DMS53 treated with DMSO at 0.1 percent for 48 hours (cell line): ENCODE measurements around the gene AZU1.
"Not testable (repeated sequence)": the region's sequence is repeated elsewhere in the genome, so short reads cannot be mapped to it uniquely, and the experiment has no call there.

ENCODE experiments used
- DNase-seq: peaks from one replicate; lab custom pipeline; 2025; ENCODE audit not compliant: unreplicated experiment; lab: John Stamatoyannopoulos, UW

Gene AZU1

DNA sequence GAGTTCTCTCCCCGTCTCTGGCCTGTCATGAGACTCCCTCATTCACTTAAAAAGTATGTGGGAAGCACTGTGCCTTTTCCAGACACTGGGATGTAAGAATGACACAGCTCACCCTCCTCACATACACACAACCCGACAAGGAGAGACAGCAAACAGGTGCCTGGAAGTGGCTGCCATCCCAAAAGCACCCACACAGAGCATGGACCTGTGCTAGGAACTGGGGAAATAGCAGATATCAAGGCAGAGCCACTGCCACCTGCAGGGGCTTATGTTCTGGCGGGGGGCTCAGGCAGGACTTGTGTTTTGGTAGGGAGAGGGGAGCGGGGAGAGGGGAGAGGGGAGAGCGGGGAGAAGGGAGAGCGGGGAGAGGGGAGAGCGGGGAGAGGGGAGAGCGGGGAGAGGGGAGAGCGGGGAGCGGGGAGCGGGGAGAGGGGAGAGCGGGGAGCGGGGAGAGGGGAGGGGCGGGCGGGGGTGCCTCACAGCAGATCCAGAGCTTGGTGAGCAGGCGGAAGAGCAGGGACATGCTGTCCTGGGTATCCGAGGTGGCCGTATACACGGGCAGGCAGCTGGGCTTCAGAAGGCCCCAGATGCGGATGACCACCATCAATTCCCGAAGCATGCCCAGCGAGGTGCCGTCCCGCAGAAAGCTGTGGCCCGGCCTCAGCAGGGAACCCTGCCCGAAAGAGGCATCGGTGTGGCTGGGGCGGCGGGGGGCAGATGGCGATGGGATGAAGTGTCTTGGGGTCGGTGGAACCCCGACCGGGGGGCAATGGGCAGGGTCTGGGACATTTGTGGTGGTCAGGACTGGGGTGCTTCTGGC is 44.0 kb downstream of the AZU1 start:
- no peak for DNase-seq

DNA sequence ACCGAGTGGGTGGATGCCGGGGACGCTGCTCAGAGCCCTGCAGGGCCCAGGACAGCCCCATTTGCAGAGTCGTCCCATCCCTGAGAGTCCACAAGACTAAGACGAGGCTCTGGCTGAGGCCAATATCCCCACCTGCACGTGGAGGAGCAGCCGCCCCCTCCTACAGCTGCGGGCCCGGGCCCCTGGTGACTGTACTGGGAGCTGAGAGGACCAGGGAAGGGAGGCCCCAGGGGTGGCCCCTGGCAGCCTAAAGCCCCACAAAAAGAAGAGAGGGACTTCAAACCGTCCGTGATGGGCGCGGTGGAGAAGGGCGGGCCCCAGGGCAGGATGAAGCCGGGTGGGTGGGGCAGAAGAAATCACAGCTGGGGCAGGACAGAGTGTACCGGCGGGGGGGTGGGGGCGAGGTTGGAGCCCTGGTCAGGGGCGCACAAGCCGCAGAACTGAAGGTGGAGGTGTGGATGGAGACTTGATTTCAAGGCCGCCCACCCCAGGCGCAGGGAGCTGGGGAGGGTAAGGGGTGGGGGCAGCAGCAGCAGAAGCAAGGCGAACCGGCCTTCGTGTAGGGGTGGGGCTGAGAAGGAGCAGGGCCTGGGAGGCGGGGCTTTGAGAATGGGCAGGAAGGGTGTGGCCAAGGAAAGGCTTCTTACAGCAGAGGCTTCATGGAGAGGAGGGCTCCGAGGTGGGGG is 44.8 kb downstream of the AZU1 start:
- no peak for DNase-seq

DNA sequence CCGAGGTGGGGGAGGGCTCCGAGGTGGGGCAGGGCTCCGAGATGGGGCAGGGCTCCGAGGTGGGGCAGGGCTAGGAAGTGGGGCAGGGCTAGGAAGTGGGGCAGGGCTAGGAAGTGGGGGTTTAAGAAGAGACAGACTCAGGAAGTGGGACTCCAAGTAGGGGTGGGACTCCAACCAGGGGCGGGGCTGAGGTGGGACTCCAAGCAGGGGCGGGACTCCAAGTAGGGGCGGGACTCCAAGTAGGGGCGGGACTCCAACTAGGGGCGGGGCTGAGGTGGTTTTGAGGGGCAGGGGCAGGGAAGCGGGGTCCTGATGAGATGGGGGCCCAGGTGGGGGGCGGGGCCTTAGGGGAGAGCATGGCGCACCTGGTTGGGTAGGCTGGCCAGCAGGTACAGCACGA is 45.4 kb downstream of the AZU1 start:
- no peak for DNase-seq

DNA sequence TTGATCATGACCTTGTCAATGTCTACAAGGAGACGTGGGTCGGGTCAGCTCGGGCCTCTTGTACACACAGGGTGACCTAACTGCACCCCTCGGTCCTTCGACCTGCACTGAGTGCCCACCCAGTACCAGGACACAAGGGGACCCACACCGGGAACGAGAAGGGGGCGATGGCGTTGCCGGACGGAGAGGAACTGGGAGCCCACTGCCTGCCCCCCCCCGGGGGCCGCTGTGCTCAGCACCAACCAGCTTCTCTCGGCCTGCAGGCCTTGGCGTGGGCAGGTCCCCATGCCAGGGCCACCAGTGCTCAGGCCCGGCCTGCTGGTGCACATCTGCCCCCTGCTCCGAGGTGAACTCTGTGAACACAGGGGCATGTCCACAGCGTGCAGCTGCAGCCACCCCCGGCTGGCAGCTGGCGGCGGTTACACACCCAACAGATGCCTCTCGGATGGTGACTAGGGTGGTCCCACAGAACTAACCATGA is 46.0 kb downstream of the AZU1 start:
- DNase-seq: no peak

DNA sequence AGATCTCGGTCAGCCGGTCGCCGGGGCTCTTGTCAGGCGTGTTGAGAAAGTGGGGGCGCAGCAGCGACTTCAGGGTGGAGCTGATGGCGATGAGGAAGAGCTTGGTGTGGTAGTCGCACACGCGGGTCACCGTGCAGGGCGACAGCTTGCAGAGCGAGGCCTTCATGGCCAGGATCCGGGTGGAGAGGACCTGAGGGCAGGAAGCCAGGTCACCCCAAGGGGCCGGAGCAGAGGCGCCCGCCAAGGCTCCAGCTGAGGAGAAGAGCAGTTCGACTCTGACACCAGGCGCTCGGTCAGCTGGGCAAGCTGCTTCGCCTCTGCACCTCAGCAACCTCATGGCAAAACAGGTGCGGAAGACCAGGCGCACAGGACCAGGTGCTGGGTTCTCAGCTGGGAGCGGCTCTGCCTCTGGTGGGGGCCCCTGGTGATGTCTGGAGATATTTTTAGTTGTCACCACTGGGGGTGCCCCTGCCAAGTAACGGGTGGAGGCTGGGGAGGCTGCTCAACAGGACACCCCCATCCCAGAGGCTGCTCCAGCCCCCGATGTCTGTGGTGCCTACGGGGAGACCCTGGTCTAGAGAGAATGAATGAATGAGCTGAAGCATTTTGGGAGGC is 47.7 kb downstream of the AZU1 start:
- no peak for DNase-seq

DNA sequence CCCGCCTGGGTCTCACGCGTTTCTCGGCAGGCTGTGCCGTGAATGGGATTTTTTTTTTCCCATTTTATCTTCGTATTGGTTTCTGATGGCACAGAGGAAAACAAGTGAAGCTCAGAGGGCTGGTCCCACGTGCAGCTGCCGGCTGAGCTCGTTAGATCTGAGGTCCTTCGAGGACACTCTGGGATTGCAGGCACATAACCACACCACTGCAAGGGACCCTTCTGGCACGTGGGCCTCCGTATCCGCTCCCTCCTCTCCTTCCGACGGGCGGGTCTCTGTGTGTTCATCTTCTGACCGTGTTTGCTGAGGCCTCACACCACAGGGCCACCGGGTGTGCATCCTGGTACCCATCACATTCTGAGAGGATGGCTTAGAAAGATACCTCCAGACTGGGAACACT is 48.5 kb downstream of the AZU1 start:
- DNase-seq: no peak

DNA sequence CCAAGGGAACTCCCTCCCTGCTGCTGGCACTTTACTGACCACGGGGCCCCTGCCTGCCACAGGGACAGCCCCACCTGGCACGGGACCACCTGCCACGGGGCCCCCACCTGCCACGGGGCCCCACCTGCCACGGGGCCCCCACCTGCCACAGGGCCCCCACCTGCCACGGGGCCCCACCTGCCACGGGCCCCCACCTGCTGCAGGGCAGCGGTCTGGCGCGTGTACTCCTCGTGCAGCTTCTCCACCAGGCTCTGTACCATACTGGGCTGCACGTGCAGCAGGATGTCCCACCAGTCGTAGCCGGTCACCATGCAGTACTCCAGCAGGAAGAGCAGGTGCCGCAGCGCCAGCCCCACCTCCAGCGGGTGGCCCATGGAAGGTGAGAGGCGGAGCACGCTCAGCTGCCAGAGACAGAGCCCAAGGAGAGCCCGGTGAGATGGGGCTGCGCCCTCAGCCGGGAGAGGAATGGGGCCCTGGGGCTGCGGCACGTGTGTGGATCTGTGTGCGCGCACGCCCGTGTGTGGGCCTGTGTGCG is 49.2 kb downstream of the AZU1 start:
- DNase-seq: no peak

DNA sequence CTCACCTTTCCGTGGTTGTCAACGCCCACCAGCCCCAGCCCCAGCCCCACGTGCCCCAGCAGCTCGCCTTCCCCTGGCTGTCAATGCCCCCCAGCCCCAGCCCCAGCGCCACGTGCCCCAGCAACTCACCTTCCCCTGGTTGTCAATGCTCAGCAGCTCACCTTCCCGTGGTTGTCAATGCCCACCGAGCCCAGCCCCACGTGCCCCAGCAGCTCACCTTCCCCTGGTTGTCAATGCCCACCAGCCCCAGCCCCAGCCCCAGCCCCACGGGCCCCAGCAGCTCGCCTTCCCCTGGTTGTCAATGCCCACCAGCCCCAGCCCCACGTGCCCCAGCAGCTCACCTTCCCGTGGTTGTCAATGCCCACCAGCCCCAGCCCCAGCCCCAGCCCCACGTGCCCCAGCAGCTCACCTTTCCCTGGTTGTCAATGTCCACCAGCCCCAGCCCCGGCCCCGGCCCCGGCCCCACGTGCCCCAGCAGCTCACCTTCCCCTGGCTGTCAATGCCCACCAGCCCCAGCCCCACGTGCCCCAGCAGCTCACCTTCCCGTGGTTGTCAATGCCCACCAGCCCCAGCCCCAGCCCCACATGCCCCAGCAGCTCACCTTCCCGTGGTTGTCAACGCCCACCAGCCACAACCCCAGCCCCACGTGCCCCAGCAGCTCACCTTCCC is 50.5 kb downstream of the AZU1 start:
- not testable (repeated sequence) for DNase-seq

DNA sequence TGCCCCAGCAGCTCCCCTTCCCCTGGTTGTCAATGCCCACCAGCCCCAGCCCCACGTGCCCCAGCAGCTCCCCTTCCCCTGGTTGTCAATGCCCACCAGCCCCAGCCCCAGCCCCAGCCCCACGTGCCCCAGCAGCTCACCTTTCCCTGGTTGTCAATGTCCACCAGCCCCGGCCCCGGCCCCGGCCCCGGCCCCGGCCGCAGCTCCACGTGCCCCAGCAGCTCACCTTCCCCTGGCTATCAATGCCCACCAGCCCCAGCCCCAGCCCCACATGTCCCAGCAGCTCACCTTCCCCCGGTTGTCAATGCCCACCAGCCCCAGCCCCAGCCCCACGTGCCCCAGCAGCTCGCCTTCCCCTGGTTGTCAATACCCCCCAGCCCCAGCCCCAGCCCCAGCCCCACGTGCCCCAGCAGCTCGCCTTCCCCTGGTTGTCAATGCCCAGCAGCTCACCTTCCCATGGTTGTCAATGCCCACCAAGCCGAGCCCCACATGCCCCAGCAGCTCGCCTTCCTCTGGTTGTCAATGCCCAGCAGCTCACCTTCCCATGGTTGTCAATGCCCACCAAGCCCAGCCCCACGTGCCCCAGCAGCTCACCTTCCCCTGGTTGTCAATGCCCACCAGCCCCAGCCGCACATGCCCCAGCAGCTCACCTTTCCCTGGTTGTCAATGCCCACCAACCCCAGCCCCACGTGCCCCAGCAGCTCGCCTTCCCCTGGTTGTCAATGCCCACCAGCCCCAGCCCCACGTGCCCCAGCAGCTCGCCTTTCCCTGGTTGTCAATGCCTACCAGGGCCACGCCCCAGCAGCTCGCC is 51.3 kb downstream of the AZU1 start:
- DNase-seq: not testable (repeated sequence)

DNA sequence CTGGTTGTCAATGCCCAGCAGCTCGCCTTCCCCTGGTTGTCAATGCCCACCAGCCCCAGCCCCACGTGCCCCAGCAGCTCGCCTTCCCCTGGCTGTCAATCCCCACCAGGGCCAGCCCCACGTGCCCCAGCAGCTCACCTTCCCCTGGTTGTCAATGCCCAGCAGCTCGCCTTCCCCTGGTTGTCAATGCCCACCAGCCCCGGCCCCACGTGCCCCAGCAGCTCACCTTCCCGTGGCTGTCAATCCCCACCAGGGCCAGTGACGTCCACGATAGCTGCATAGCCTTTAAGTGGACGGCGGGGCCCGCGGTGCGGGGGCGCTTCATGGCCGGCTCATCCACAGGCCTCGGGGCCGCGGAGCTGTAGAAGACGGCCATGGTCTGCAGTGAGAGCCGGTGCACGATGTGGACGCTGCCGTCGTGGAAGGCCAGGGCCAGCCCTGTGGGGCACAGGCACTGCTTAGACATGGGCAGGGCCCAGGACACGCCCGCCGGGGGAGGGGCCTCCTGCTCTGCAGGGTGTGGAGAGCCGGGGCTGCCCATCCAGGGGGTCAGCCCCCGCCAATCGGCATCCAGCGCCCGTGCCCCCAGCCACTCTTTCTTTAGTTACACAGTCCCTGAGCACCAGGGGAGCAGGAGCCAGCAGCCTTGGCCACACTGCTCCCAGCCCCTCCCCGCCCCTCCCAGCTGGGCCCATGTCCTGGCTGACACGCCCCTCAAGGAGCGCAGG is 52.2 kb downstream of the AZU1 start:
- no peak for DNase-seq
